Activated CD4-positive, alpha-beta T cell treated with anti-CD3 and anti-CD28 coated beads, Interleukin-2, amount 50 U/mL, for 16 hours (primary cell): ENCODE measurements around the gene GSTM1.
A peak's percentile ranks its signal among the peaks of the same experiment; 100 is the strongest.

ENCODE experiments used
- DNase-seq: peaks from one replicate; pipeline ENCODE4 v3.0.0-alpha.2; 2020

Gene GSTM1

GRCh38 chr1:109687641-109688499 lies at the start of gene GSTM1:
Gene GSTM1, plus strand, starts transcription at chr1:109687817. Its CDS starts 57 bp downstream, at chr1:109687874.
- DNase-seq = no peak

GRCh38 chr1:109639063-109639840 lies 48.4 kb upstream of the GSTM1 start:
- DNase-seq = no peak

GRCh38 chr1:109639841-109640184 lies 47.8 kb upstream of the GSTM1 start:
- DNase-seq = no peak

GRCh38 chr1:109640285-109640865 lies 47.2 kb upstream of the GSTM1 start:
- peak; percentile 90 for DNase-seq

- no peak for DNase-seq
Measured at GRCh38 chr1:109641078-109641740, 46.4 kb upstream of the GSTM1 start.

GRCh38 chr1:109641861-109642260 lies 45.8 kb upstream of the GSTM1 start:
- DNase-seq = no peak

- no peak for DNase-seq
Measured at GRCh38 chr1:109642626-109643025, 45.0 kb upstream of the GSTM1 start.

- peak; percentile 85 for DNase-seq
Measured at GRCh38 chr1:109643385-109644230, 44.0 kb upstream of the GSTM1 start.

GRCh38 chr1:109644670-109645069 lies 42.9 kb upstream of the GSTM1 start:
- no peak for DNase-seq

GRCh38 chr1:109649491-109649914 lies 38.1 kb upstream of the GSTM1 start:
- no peak for DNase-seq

- DNase-seq = no peak
Measured at GRCh38 chr1:109650609-109651008, 37.0 kb upstream of the GSTM1 start.

GRCh38 chr1:109652402-109652801 lies 35.2 kb upstream of the GSTM1 start:
- no peak for DNase-seq

GRCh38 chr1:109653306-109653705 lies 34.3 kb upstream of the GSTM1 start:
- no peak for DNase-seq

- DNase-seq = no peak
Measured at GRCh38 chr1:109654519-109654918, 33.1 kb upstream of the GSTM1 start.

GRCh38 chr1:109655615-109656519 lies 31.8 kb upstream of the GSTM1 start, which contains the start of gene GSTM4:
Gene GSTM4, plus strand, starts transcription at chr1:109656099. Its CDS starts 291 bp downstream, at chr1:109656390.
- DNase-seq = peak; percentile 67

- no peak for DNase-seq
Measured at GRCh38 chr1:109657395-109657794, 30.2 kb upstream of the GSTM1 start.

- DNase-seq = no peak
Measured at GRCh38 chr1:109657970-109658369, 29.6 kb upstream of the GSTM1 start.

GRCh38 chr1:109658533-109659042 lies 29.0 kb upstream of the GSTM1 start:
- no peak for DNase-seq

GRCh38 chr1:109659145-109659544 lies 28.5 kb upstream of the GSTM1 start:
- no peak for DNase-seq

- no peak for DNase-seq
Measured at GRCh38 chr1:109659997-109660690, 27.5 kb upstream of the GSTM1 start.
